ELF-1 (cell line): ENCODE results near the gene ENTHD1.
"Not testable (repeated sequence)": the region's sequence is repeated elsewhere in the genome, so short reads cannot be mapped to it uniquely, and the experiment has no call there.

Experiments used
- DNase-seq: peaks from one replicate; pipeline ENCODE4 v3.0.0-alpha.2; 2016; ENCODE audit warnings: low read depth, low spot score

The ENTHD1 gene

GRCh38 chr22:39900306-39901227 is 7.0 kb upstream of the ENTHD1 start, which contains the start of gene GRAP2:
Gene GRAP2, plus strand, starts transcription at chr22:39901084. Its CDS starts 46,023 bp downstream, at chr22:39947107.
- no peak for DNase-seq

GRCh38 chr22:39898997-39899396 is 5.4 kb upstream of the ENTHD1 start:
- no peak for DNase-seq

- no peak for DNase-seq
Observed at GRCh38 chr22:39897841-39898240, 4.3 kb upstream of the ENTHD1 start.

GRCh38 chr22:39896313-39896996 is 2.9 kb upstream of the ENTHD1 start:
- no peak for DNase-seq

GRCh38 chr22:39895682-39896081 is 2.1 kb upstream of the ENTHD1 start:
- DNase-seq: no peak

GRCh38 chr22:39894554-39895092 is 1.1 kb upstream of the ENTHD1 start:
- DNase-seq: no peak

- DNase-seq: not testable (repeated sequence)
Observed at GRCh38 chr22:39889924-39890323, 3.6 kb downstream of the ENTHD1 start.

GRCh38 chr22:39883057-39883456 is 10.5 kb downstream of the ENTHD1 start:
- DNase-seq: no peak

- no peak for DNase-seq
Observed at GRCh38 chr22:39880722-39881121, 12.8 kb downstream of the ENTHD1 start.

- DNase-seq: no peak
Observed at GRCh38 chr22:39877079-39877845, 16.3 kb downstream of the ENTHD1 start.

- not testable (repeated sequence) for DNase-seq
Observed at GRCh38 chr22:39875176-39875885, 18.2 kb downstream of the ENTHD1 start.

- no peak for DNase-seq
Observed at GRCh38 chr22:39873965-39874364, 19.6 kb downstream of the ENTHD1 start.

GRCh38 chr22:39872548-39872947 is 21.0 kb downstream of the ENTHD1 start:
- no peak for DNase-seq

- no peak for DNase-seq
Observed at GRCh38 chr22:39871008-39871798, 22.4 kb downstream of the ENTHD1 start.

GRCh38 chr22:39869797-39870196 is 23.8 kb downstream of the ENTHD1 start:
- not testable (repeated sequence) for DNase-seq

GRCh38 chr22:39868741-39869140 is 24.8 kb downstream of the ENTHD1 start:
- no peak for DNase-seq

GRCh38 chr22:39859903-39860588 is 33.5 kb downstream of the ENTHD1 start:
- no peak for DNase-seq

GRCh38 chr22:39856588-39856987 is 37.0 kb downstream of the ENTHD1 start:
- DNase-seq: no peak

- no peak for DNase-seq
Observed at GRCh38 chr22:39852799-39853198, 40.8 kb downstream of the ENTHD1 start.
